Tibial nerve (tissue), 3 donors: ENCODE measurements around the gene PTPRD.

Source experiments
- POLR2A ChIP-seq, 2 donors: fragments of 450-650 bp; IDR thresholded peaks; one replicate each; pipeline ENCODE4 v1.6.1; 2017; ENCODE audit warnings: antibody characterized with exemption in 2 of 2, mild to moderate bottlenecking in 2 of 2, moderate library complexity in 2 of 2
- TF ChIP-seq, protein P1 (sequence below), 5 experiments: fragments of 200-600 bp in 3 of 5; fragments of 450-650 bp in 2 of 5; sonication (generic) in 3 of 5; IDR thresholded peaks; one replicate each; pipeline ENCODE4 v1.5.1; 2016 to 2019; ENCODE audit warnings: antibody characterized with exemption in 5 of 5, mild to moderate bottlenecking in 3 of 5, moderate library complexity in 2 of 5

DNA sequence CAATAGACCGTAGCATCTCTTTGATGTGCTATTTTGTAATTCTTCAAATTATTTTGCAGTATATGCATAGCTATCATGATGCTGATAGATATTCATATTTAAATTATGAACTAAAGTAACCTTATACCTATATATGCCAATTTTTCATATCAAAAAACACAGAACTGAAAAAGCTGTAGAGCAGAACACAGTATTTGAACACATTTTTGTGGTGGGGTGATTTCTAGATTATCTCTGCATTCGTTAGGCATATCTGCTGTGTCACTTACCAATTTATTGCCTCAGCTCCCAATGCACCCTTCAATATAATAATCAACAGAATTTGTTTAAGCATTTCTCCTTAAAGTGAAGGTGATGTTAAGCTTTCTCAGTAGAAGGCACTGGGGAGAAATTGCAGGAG lies 998.2 kb downstream of the PTPRD start:
- TF ChIP-seq, protein P1, sequence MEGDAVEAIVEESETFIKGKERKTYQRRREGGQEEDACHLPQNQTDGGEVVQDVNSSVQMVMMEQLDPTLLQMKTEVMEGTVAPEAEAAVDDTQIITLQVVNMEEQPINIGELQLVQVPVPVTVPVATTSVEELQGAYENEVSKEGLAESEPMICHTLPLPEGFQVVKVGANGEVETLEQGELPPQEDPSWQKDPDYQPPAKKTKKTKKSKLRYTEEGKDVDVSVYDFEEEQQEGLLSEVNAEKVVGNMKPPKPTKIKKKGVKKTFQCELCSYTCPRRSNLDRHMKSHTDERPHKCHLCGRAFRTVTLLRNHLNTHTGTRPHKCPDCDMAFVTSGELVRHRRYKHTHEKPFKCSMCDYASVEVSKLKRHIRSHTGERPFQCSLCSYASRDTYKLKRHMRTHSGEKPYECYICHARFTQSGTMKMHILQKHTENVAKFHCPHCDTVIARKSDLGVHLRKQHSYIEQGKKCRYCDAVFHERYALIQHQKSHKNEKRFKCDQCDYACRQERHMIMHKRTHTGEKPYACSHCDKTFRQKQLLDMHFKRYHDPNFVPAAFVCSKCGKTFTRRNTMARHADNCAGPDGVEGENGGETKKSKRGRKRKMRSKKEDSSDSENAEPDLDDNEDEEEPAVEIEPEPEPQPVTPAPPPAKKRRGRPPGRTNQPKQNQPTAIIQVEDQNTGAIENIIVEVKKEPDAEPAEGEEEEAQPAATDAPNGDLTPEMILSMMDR (IDR thresholded peaks at IDR 0.05): no peak
- no peak for TF ChIP-seq POLR2A (IDR thresholded peaks at IDR 0.05)
